ENCODE results near the gene PRDM10.

The PRDM10 gene

GRCh38 chr11:129938764-129939163 is 63.9 kb downstream of the PRDM10 start:
- TF ChIP-seq CTCF (IDR thresholded peaks at IDR 0.05; ENCODE audit: low read depth, low read length, missing control alignments) = no peak

GRCh38 chr11:129937592-129938238 is 64.9 kb downstream of the PRDM10 start:
- no peak overlapping the region for H3K4me3 ChIP-seq (ENCODE audit: low read depth, low read length)
- DNase-seq (ENCODE audit: low read depth) = no peak
- no peak for TF ChIP-seq CTCF (IDR thresholded peaks at IDR 0.05; ENCODE audit: low read depth, low read length, missing control alignments)

More at GRCh38 chr11:129938764-129939163, 63.9 kb downstream of the PRDM10 start:
- H3K4me3 ChIP-seq (ENCODE audit: low read depth, low read length) = no peak overlapping the region
- DNase-seq (ENCODE audit: low read depth) = no peak

GRCh38 chr11:129935723-129936122 is 66.9 kb downstream of the PRDM10 start:
- H3K4me3 ChIP-seq (ENCODE audit: low read depth, low read length) = no peak overlapping the region
- TF ChIP-seq CTCF (IDR thresholded peaks at IDR 0.05; ENCODE audit: low read depth, low read length, missing control alignments) = no peak
- no peak for DNase-seq (ENCODE audit: low read depth)

- no peak for TF ChIP-seq CTCF (IDR thresholded peaks at IDR 0.05; ENCODE audit: low read depth, low read length, missing control alignments)
- no peak for DNase-seq (ENCODE audit: low read depth)
- H3K4me3 ChIP-seq (ENCODE audit: low read depth, low read length) = no peak overlapping the region
These were observed 68.7 kb downstream of the PRDM10 start for GRCh38 chr11:129933891-129934290.

- H3K4me3 ChIP-seq (ENCODE audit: low read depth, low read length) = no peak overlapping the region
- no peak for TF ChIP-seq CTCF (IDR thresholded peaks at IDR 0.05; ENCODE audit: low read depth, low read length, missing control alignments)
- no peak for DNase-seq (ENCODE audit: low read depth)
These were observed 69.4 kb downstream of the PRDM10 start for GRCh38 chr11:129933262-129933661.

GRCh38 chr11:129932381-129933067 is 70.1 kb downstream of the PRDM10 start:
- H3K4me3 ChIP-seq (ENCODE audit: low read depth, low read length) = no peak overlapping the region
- DNase-seq (ENCODE audit: low read depth) = no peak
- TF ChIP-seq CTCF (IDR thresholded peaks at IDR 0.05; ENCODE audit: low read depth, low read length, missing control alignments) = no peak

GRCh38 chr11:129930743-129931142 is 71.9 kb downstream of the PRDM10 start:
- no peak for TF ChIP-seq CTCF (IDR thresholded peaks at IDR 0.05; ENCODE audit: low read depth, low read length, missing control alignments)
- DNase-seq (ENCODE audit: low read depth) = no peak
- H3K4me3 ChIP-seq (ENCODE audit: low read depth, low read length) = no peak overlapping the region
